ENCODE results near the gene SLC17A9.

GRCh38 chr20:62987114-62987513 is 34.6 kb downstream of the SLC17A9 start:
- TF ChIP-seq CTCF (IDR thresholded peaks at IDR 0.05) (no peak), POLR2A (IDR thresholded peaks at IDR 0.05) (no peak)
